ENCODE measurements around the gene ARHGEF2.

Gene ARHGEF2

GRCh38 chr1:155990005-155990739, 11.8 kb upstream of the ARHGEF2 start:
- no peak for DNase-seq

- DNase-seq, result peak; percentile 17 to 64
Measured at GRCh38 chr1:155989242-155990004, 11.1 kb upstream of the ARHGEF2 start.

GRCh38 chr1:155984903-155985645, 6.7 kb upstream of the ARHGEF2 start:
- peak in 1 of 2 experiments; percentile 24 for DNase-seq

GRCh38 chr1:155984341-155984740, 6.0 kb upstream of the ARHGEF2 start:
- no peak for DNase-seq

GRCh38 chr1:155983191-155984024, 5.1 kb upstream of the ARHGEF2 start:
- no peak for DNase-seq

GRCh38 chr1:155982106-155982505, 3.8 kb upstream of the ARHGEF2 start:
- DNase-seq, result no peak

GRCh38 chr1:155981266-155982088, 3.1 kb upstream of the ARHGEF2 start:
- no peak for DNase-seq

- DNase-seq, result no peak
Measured at GRCh38 chr1:155979597-155980343, 1.4 kb upstream of the ARHGEF2 start.

GRCh38 chr1:155978973-155979429, 654 bp upstream of the ARHGEF2 start:
- DNase-seq, result no peak

GRCh38 chr1:155977690-155978324, 540 bp downstream of the ARHGEF2 start:
- DNase-seq, result peak in 1 of 2 experiments; percentile 13

- DNase-seq, result no peak
Measured at GRCh38 chr1:155976913-155977689, 1.2 kb downstream of the ARHGEF2 start.

GRCh38 chr1:155976062-155976912, 2.1 kb downstream of the ARHGEF2 start:
- peak; percentile 77 to 90 for DNase-seq

GRCh38 chr1:155975375-155976061, 2.8 kb downstream of the ARHGEF2 start:
- DNase-seq, result peak in 1 of 2 experiments; percentile 27

GRCh38 chr1:155974208-155975115, 3.9 kb downstream of the ARHGEF2 start:
- DNase-seq, result peak; percentile 18 to 42

- no peak for DNase-seq
Measured at GRCh38 chr1:155973723-155974122, 4.6 kb downstream of the ARHGEF2 start.

Data from NCI-H524 (cell line).